ENCODE measurements around the gene SPIB.
"Not testable (repeated sequence)": the region's sequence is repeated elsewhere in the genome, so short reads cannot be mapped to it uniquely, and the experiment has no call there.

SPIB gene

DNA sequence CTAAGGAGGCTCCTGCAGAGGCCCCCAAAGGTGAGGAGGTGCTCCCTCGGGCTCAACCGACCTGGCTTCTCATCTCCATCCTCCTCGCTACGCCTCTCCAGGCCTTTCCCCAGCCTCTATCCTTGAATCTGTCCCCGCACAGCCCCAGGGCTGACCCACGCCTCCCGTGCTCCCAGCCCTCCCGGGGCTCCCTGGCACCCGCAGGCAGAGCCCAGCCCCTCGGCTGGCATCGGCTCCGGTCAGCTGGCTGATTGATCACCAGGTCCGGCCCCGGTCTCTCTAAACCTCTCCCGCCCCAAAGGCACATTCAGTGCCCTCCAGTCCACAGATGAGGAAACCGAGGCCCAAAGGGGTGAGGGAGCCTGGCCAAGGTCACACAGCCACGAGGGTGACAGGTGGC lies 16.5 kb downstream of the SPIB start:
- TF ChIP-seq POU2F2 (IDR thresholded peaks at IDR 0.05; ENCODE audit: low read depth, low read length) (no peak), TAF1 (IDR thresholded peaks at IDR 0.05; ENCODE audit: low read depth, low read length) (no peak), POLR2A (IDR thresholded peaks at IDR 0.05; ENCODE audit: low read depth, low read length) (no peak), POLR2AphosphoS5 (IDR thresholded peaks at IDR 0.05; ENCODE audit: low read depth, low read length) (no peak), SPI1 (IDR thresholded peaks at IDR 0.05; ENCODE audit: low read depth, low read length) (no peak), PAX5 (IDR thresholded peaks at IDR 0.05; ENCODE audit: insufficient read depth, low read length, severe bottlenecking) (no peak)
- DNase-seq (ENCODE audit: insufficient read length, low spot score) (no peak), FAIRE-seq (no peak)

- DNase-seq (ENCODE audit: insufficient read length, low spot score): no peak
Measured at GRCh38 chr19:50435627-50436026, 16.9 kb downstream of the SPIB start.

GRCh38 chr19:50437862-50438449 lies 19.2 kb downstream of the SPIB start:
- DNase-seq (ENCODE audit: insufficient read length, low spot score): no peak
- TF ChIP-seq POLR2A (IDR thresholded peaks at IDR 0.05; ENCODE audit: low read depth, low read length) (no peak), POU2F2 (IDR thresholded peaks at IDR 0.05; ENCODE audit: low read depth, low read length) (no peak), PAX5 (IDR thresholded peaks at IDR 0.05; ENCODE audit: insufficient read depth, low read length, severe bottlenecking) (no peak), TAF1 (IDR thresholded peaks at IDR 0.05; ENCODE audit: low read depth, low read length) (no peak), SPI1 (IDR thresholded peaks at IDR 0.05; ENCODE audit: low read depth, low read length) (no peak), POLR2AphosphoS5 (IDR thresholded peaks at IDR 0.05; ENCODE audit: low read depth, low read length) (no peak)
- no peak for FAIRE-seq

More at GRCh38 chr19:50435627-50436026, 16.9 kb downstream of the SPIB start:
- TF ChIP-seq SPI1 (IDR thresholded peaks at IDR 0.05; ENCODE audit: low read depth, low read length) (no peak), TAF1 (IDR thresholded peaks at IDR 0.05; ENCODE audit: low read depth, low read length) (no peak), POLR2A (IDR thresholded peaks at IDR 0.05; ENCODE audit: low read depth, low read length) (no peak), POLR2AphosphoS5 (IDR thresholded peaks at IDR 0.05; ENCODE audit: low read depth, low read length) (no peak), POU2F2 (IDR thresholded peaks at IDR 0.05; ENCODE audit: low read depth, low read length) (no peak), PAX5 (IDR thresholded peaks at IDR 0.05; ENCODE audit: insufficient read depth, low read length, severe bottlenecking) (no peak)
- no peak for FAIRE-seq

DNA sequence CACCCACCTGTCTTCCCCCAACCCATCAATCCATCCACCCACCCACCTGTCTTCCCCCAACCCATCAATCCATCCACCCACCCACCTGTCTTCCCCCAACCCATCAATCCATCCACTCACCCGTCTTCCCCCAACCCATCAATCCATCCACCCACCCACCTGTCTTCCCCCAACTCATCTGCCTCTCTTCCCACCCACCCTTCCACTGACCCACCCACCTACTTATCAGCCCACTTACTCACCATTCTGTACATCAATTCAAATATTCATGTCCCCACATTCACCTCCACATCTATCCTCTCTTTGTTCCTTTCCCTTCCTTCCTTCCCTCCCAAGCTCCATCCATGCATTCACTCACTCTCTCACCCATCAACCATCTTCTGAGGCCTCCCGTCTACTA lies 20.4 kb downstream of the SPIB start:
- DNase-seq (ENCODE audit: insufficient read length, low spot score); FAIRE-seq: not testable (repeated sequence)

DNA sequence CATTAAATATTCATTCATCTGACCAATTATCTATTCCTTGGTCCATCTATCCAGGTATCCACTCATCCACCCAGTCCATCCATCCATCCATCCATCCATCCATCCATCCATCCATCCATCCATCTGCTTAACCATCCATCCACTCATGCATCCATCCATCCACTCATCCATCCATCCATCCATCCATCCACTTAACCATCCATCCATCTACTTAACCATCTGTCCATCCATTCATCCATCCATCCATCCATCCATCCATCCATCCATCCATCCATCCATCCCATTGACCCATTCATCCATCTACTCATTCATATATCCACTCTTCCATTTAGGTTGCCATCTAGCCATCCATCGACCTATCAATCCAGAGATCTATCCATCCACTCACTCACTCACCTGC lies 25.3 kb downstream of the SPIB start:
- FAIRE-seq (no peak), DNase-seq (ENCODE audit: insufficient read length, low spot score) (no peak)
- TF ChIP-seq PAX5 (IDR thresholded peaks at IDR 0.05; ENCODE audit: insufficient read depth, low read length, severe bottlenecking) (no peak), SPI1 (IDR thresholded peaks at IDR 0.05; ENCODE audit: low read depth, low read length) (no peak), POLR2A (IDR thresholded peaks at IDR 0.05; ENCODE audit: low read depth, low read length) (no peak), TAF1 (IDR thresholded peaks at IDR 0.05; ENCODE audit: low read depth, low read length) (no peak), POLR2AphosphoS5 (IDR thresholded peaks at IDR 0.05; ENCODE audit: low read depth, low read length) (no peak), POU2F2 (IDR thresholded peaks at IDR 0.05; ENCODE audit: low read depth, low read length) (no peak)

DNA sequence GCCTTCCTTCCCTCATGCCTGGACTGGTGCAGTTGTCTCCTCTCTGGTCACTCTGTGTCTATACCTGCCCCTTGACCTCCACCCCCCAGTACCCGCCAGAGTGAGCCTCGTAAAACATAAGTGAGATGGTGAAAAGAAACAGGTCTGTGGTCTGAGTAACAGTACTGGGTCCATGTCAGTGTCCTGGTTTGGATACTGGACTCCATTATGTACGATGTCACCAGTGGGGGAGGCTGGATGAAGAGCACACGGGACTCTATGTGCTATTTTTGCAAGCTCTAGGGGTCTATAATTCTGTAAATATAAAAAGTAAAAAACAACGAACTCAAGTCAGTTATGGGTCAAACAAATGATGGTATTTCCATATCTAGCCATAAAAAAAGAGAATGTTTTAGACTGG lies 28.3 kb downstream of the SPIB start:
- TF ChIP-seq TAF1 (IDR thresholded peaks at IDR 0.05; ENCODE audit: low read depth, low read length) (no peak), POLR2AphosphoS5 (IDR thresholded peaks at IDR 0.05; ENCODE audit: low read depth, low read length) (no peak), PAX5 (IDR thresholded peaks at IDR 0.05; ENCODE audit: insufficient read depth, low read length, severe bottlenecking) (no peak), POLR2A (IDR thresholded peaks at IDR 0.05; ENCODE audit: low read depth, low read length) (no peak), POU2F2 (IDR thresholded peaks at IDR 0.05; ENCODE audit: low read depth, low read length) (no peak), SPI1 (IDR thresholded peaks at IDR 0.05; ENCODE audit: low read depth, low read length) (no peak)
- FAIRE-seq (no peak), DNase-seq (ENCODE audit: insufficient read length, low spot score) (no peak)

GRCh38 chr19:50447750-50448149 lies 29.0 kb downstream of the SPIB start:
- no peak for TF ChIP-seq POU2F2 (IDR thresholded peaks at IDR 0.05; ENCODE audit: low read depth, low read length)
- no peak for FAIRE-seq

GRCh38 chr19:50449236-50449899 lies 30.6 kb downstream of the SPIB start:
- no peak for TF ChIP-seq POLR2A (IDR thresholded peaks at IDR 0.05; ENCODE audit: low read depth, low read length)
- TF ChIP-seq SPI1 (IDR thresholded peaks at IDR 0.05; ENCODE audit: low read depth, low read length): no peak
- TF ChIP-seq TAF1 (IDR thresholded peaks at IDR 0.05; ENCODE audit: low read depth, low read length): no peak
- TF ChIP-seq POU2F2 (IDR thresholded peaks at IDR 0.05; ENCODE audit: low read depth, low read length): no peak
- no peak for TF ChIP-seq PAX5 (IDR thresholded peaks at IDR 0.05; ENCODE audit: insufficient read depth, low read length, severe bottlenecking)
- TF ChIP-seq POLR2AphosphoS5 (IDR thresholded peaks at IDR 0.05; ENCODE audit: low read depth, low read length): no peak
- DNase-seq (ENCODE audit: insufficient read length, low spot score): no peak
- no peak for FAIRE-seq

More at GRCh38 chr19:50447750-50448149, 29.0 kb downstream of the SPIB start:
- DNase-seq (ENCODE audit: insufficient read length, low spot score): no peak

- TF ChIP-seq TAF1 (IDR thresholded peaks at IDR 0.05; ENCODE audit: low read depth, low read length) (no peak), POLR2A (IDR thresholded peaks at IDR 0.05; ENCODE audit: low read depth, low read length) (no peak), POLR2AphosphoS5 (IDR thresholded peaks at IDR 0.05; ENCODE audit: low read depth, low read length) (no peak), POU2F2 (IDR thresholded peaks at IDR 0.05; ENCODE audit: low read depth, low read length) (no peak), PAX5 (IDR thresholded peaks at IDR 0.05; ENCODE audit: insufficient read depth, low read length, severe bottlenecking) (no peak), SPI1 (IDR thresholded peaks at IDR 0.05; ENCODE audit: low read depth, low read length) (no peak)
- DNase-seq (ENCODE audit: insufficient read length, low spot score) (no peak), FAIRE-seq (no peak)
Measured at GRCh38 chr19:50450369-50451222, 31.9 kb downstream of the SPIB start.

Data from GM12891 (cell line).